Karpas-422 (cell line): ENCODE measurements around the gene TMEM163. TPM values are rescaled to one million over a fixed set of nuclear protein-coding genes. Genes with fewer than 3 reads are reported as not detected.

ENCODE experiments used
- DNase-seq: peaks from one replicate; pipeline ENCODE4 v3.0.0-alpha.2; 2015
- H2AFZ ChIP-seq: fragments of 200-600 bp; sonication (generic); 2 replicates; pipeline ENCODE4 v1.6.1; 2014; ENCODE audit warnings: antibody characterized with exemption, low read length, mixed read lengths
- H3K27ac ChIP-seq: fragments of 200-600 bp; sonication (generic); 2 replicates; pipeline ENCODE4 v1.5.1; 2014; ENCODE audit warnings: mild to moderate bottlenecking, low read length, moderate library complexity
- H3K27me3 ChIP-seq: fragments of 200-600 bp; sonication (generic); 2 replicates; pipeline ENCODE4 v1.6.1; 2014; ENCODE audit warnings: low read length, mixed read lengths
- H3K36me3 ChIP-seq: fragments of 200-600 bp; sonication (generic); 2 replicates; pipeline ENCODE4 v1.6.1; 2014; ENCODE audit warnings: low read length, mixed read lengths; ENCODE audit not compliant: insufficient read depth
- H3K4me1 ChIP-seq: fragments of 200-600 bp; sonication (generic); 2 replicates; pipeline ENCODE4 v1.6.1; 2014; ENCODE audit warnings: mild to moderate bottlenecking, low read length, mixed read lengths
- H3K4me2 ChIP-seq: fragments of 200-600 bp; sonication (generic); 2 replicates; pipeline ENCODE4 v1.6.1; 2014; ENCODE audit warnings: low read length, low read depth, mild to moderate bottlenecking; ENCODE audit not compliant: poor library complexity, severe bottlenecking
- H3K4me3 ChIP-seq: fragments of 200-600 bp; sonication (generic); 2 replicates; pipeline ENCODE4 v1.5.1; 2014; ENCODE audit warnings: mild to moderate bottlenecking, antibody characterized with exemption, low read length, mixed read lengths
- H3K79me2 ChIP-seq: fragments of 200-600 bp; sonication (generic); 2 replicates; pipeline ENCODE4 v1.6.1; 2014; ENCODE audit warnings: mild to moderate bottlenecking, low read length, mixed read lengths
- H3K9ac ChIP-seq: fragments of 200-600 bp; sonication (generic); 2 replicates; pipeline ENCODE4 v1.6.0; 2014; ENCODE audit warnings: low read length
- H3K9me2 ChIP-seq: fragments of 200-600 bp; sonication (generic), shearing (Covaris generic); replicated peaks from 2 replicates; pipeline ENCODE4 v1.6.0; 2014; ENCODE audit warnings: mild to moderate bottlenecking, low read length, moderate library complexity; ENCODE audit not compliant: insufficient read depth
- H3K9me3 ChIP-seq: fragments of 300-700, 200-600 bp; sonication (generic); 2 replicates; pipeline ENCODE4 v1.6.1; 2014; ENCODE audit warnings: low read length, mixed read lengths
- H4K20me1 ChIP-seq: fragments of 200-600 bp; sonication (generic); 2 replicates; pipeline ENCODE4 v1.6.1; 2014; ENCODE audit warnings: mild to moderate bottlenecking, antibody characterized with exemption, low read length, low read depth; ENCODE audit not compliant: insufficient read depth
- total RNA-seq: library from RNA; depleted of rRNA; stranded (reverse); fragments of >200 nt; shearing (Covaris generic); gene quantifications from 2 replicates; pipeline ENCODE4 v1.2.3, GENCODE V29; 2014; ENCODE audit warnings: low replicate concordance

TMEM163 gene
- total RNA-seq, 1 experiment from 2014 or later = 4.7 TPM

- Histone ChIP-seq H3K4me3 (no peak overlapping the region), H2AFZ (no peak overlapping the region), H3K4me2 (no peak overlapping the region), H3K9ac (no peak overlapping the region), H3K4me1 (no peaks in the 10 kb centered on the region), H3K27me3 (no peaks in the 10 kb centered on the region), H4K20me1 (0 out of 2 replicates have a peak, but pooled peaks cover 4% of the 10 kb centered on the region), H3K9me3 (no peaks in the 10 kb centered on the region), H3K27ac (no peak overlapping the region), H3K79me2 (no peaks in the 10 kb centered on the region), H3K36me3 (no peaks in the 10 kb centered on the region), H3K9me2 (no peaks in the 10 kb centered on the region)
- DNase-seq = no peak
These were observed 267.5 kb downstream of the TMEM163 start for GRCh38 chr2:134451347-134451630.

- Histone ChIP-seq H3K4me1 (no peaks in the 10 kb centered on the region), H3K27ac (no peak overlapping the region), H2AFZ (no peak overlapping the region), H4K20me1 (0 out of 2 replicates have a peak, but pooled peaks cover 4% of the 10 kb centered on the region), H3K4me2 (no peak overlapping the region), H3K9me3 (no peaks in the 10 kb centered on the region), H3K9me2 (no peaks in the 10 kb centered on the region), H3K36me3 (no peaks in the 10 kb centered on the region), H3K27me3 (no peaks in the 10 kb centered on the region), H3K79me2 (no peaks in the 10 kb centered on the region), H3K9ac (no peak overlapping the region), H3K4me3 (no peak overlapping the region)
- DNase-seq = no peak
These were observed 268.9 kb downstream of the TMEM163 start for GRCh38 chr2:134449751-134450513.

GRCh38 chr2:134449157-134449556, 269.6 kb downstream of the TMEM163 start:
- no peak for DNase-seq
- Histone ChIP-seq H3K27me3 (no peaks in the 10 kb centered on the region), H3K9ac (no peak overlapping the region), H3K9me3 (no peaks in the 10 kb centered on the region), H2AFZ (no peak overlapping the region), H3K36me3 (no peaks in the 10 kb centered on the region), H3K79me2 (no peaks in the 10 kb centered on the region), H4K20me1 (0 out of 2 replicates have a peak, but pooled peaks cover 4% of the 10 kb centered on the region), H3K9me2 (no peaks in the 10 kb centered on the region), H3K4me3 (no peak overlapping the region), H3K4me2 (no peak overlapping the region), H3K4me1 (no peaks in the 10 kb centered on the region), H3K27ac (no peak overlapping the region)

GRCh38 chr2:134448650-134449049, 270.1 kb downstream of the TMEM163 start:
- Histone ChIP-seq H3K4me1 (no peaks in the 10 kb centered on the region), H3K36me3 (no peaks in the 10 kb centered on the region), H4K20me1 (0 out of 2 replicates have a peak, but pooled peaks cover 4% of the 10 kb centered on the region), H3K4me3 (no peak overlapping the region), H3K27me3 (no peaks in the 10 kb centered on the region), H3K79me2 (no peaks in the 10 kb centered on the region), H3K9ac (no peak overlapping the region), H3K27ac (no peak overlapping the region), H3K4me2 (no peak overlapping the region), H3K9me3 (no peaks in the 10 kb centered on the region), H2AFZ (no peak overlapping the region), H3K9me2 (no peaks in the 10 kb centered on the region)
- no peak for DNase-seq

GRCh38 chr2:134447669-134448068, 271.1 kb downstream of the TMEM163 start:
- Histone ChIP-seq H3K27me3 (no peaks in the 10 kb centered on the region), H3K9me2 (no peaks in the 10 kb centered on the region), H3K9me3 (no peaks in the 10 kb centered on the region), H3K79me2 (no peaks in the 10 kb centered on the region), H3K9ac (no peak overlapping the region), H3K4me3 (no peak overlapping the region), H3K4me1 (no peaks in the 10 kb centered on the region), H3K4me2 (no peak overlapping the region), H2AFZ (no peak overlapping the region), H4K20me1 (0 out of 2 replicates have a peak, but pooled peaks cover 4% of the 10 kb centered on the region), H3K27ac (no peak overlapping the region), H3K36me3 (no peaks in the 10 kb centered on the region)
- no peak for DNase-seq

- Histone ChIP-seq H3K9me2 (no peaks in the 10 kb centered on the region), H3K27ac (no peak overlapping the region), H3K4me3 (no peak overlapping the region), H3K4me1 (no peaks in the 10 kb centered on the region), H3K9me3 (no peaks in the 10 kb centered on the region), H3K27me3 (no peaks in the 10 kb centered on the region), H3K79me2 (no peaks in the 10 kb centered on the region), H3K9ac (no peak overlapping the region), H3K4me2 (no peak overlapping the region), H3K36me3 (no peaks in the 10 kb centered on the region), H4K20me1 (no peaks in the 10 kb centered on the region), H2AFZ (no peak overlapping the region)
- no peak for DNase-seq
These were observed 272.3 kb downstream of the TMEM163 start for GRCh38 chr2:134446383-134447017.

GRCh38 chr2:134445985-134446382, 272.8 kb downstream of the TMEM163 start:
- no peak overlapping the region for H3K4me3 ChIP-seq
- no peak overlapping the region for H2AFZ ChIP-seq
- H3K4me1 ChIP-seq = no peaks in the 10 kb centered on the region
- H4K20me1 ChIP-seq = no peaks in the 10 kb centered on the region
- no peak for DNase-seq
- no peak overlapping the region for H3K4me2 ChIP-seq
- H3K36me3 ChIP-seq = no peaks in the 10 kb centered on the region
- H3K27me3 ChIP-seq = no peaks in the 10 kb centered on the region
- no peak overlapping the region for H3K27ac ChIP-seq
- no peaks in the 10 kb centered on the region for H3K79me2 ChIP-seq
- H3K9me3 ChIP-seq = no peaks in the 10 kb centered on the region
- H3K9me2 ChIP-seq = no peaks in the 10 kb centered on the region
- no peak overlapping the region for H3K9ac ChIP-seq

GRCh38 chr2:134445116-134445515, 273.7 kb downstream of the TMEM163 start:
- Histone ChIP-seq H3K27me3 (no peaks in the 10 kb centered on the region), H4K20me1 (no peaks in the 10 kb centered on the region), H3K36me3 (no peaks in the 10 kb centered on the region), H3K9me3 (no peaks in the 10 kb centered on the region), H3K4me2 (no peak overlapping the region), H3K9me2 (no peaks in the 10 kb centered on the region), H3K4me1 (no peaks in the 10 kb centered on the region), H3K27ac (no peak overlapping the region), H2AFZ (no peak overlapping the region), H3K9ac (no peak overlapping the region), H3K4me3 (no peak overlapping the region), H3K79me2 (no peaks in the 10 kb centered on the region)
- no peak for DNase-seq
